ENCODE data around the gene CD59.

CD59 gene

GRCh38 chr11:33692013-33692504, 44.2 kb downstream of the CD59 start:
- no peaks in the 10 kb centered on the region for H3K79me2 ChIP-seq (ENCODE audit: insufficient read depth, low read length)
- H2AFZ ChIP-seq (ENCODE audit: low read length) = no peak overlapping the region
- no peak overlapping the region for H3K4me3 ChIP-seq (ENCODE audit: low read length, poor library complexity, severe bottlenecking)
- no peak overlapping the region for H3K9ac ChIP-seq (ENCODE audit: low read depth, low read length, poor library complexity, severe bottlenecking)
- no peaks in the 10 kb centered on the region for H3K9me3 ChIP-seq (ENCODE audit: insufficient read depth, low read depth, low read length)
- no peaks in the 10 kb centered on the region for H4K20me1 ChIP-seq (ENCODE audit: insufficient read depth, low read length, poor library complexity, severe bottlenecking)
- H3K36me3 ChIP-seq (ENCODE audit: insufficient read depth, low read length) = no peaks in the 10 kb centered on the region
- no peaks in the 10 kb centered on the region for H3K9me2 ChIP-seq (replicated peaks; ENCODE audit: low read depth, low read length)
- H3K4me1 ChIP-seq (ENCODE audit: insufficient read depth, low read length, poor library complexity, severe bottlenecking) = no peaks in the 10 kb centered on the region
- no peak overlapping the region for H3K4me2 ChIP-seq (ENCODE audit: low read depth, low read length, poor library complexity, severe bottlenecking)
- H3K27me3 ChIP-seq (ENCODE audit: insufficient read depth, low read length, poor library complexity, severe bottlenecking) = no peaks in the 10 kb centered on the region
- no peaks in the 10 kb centered on the region for H3F3A ChIP-seq (ENCODE audit: low read depth)
- TF ChIP-seq EZH2phosphoT487 (IDR thresholded peaks at IDR 0.05; ENCODE audit: borderline replicate concordance) (no peak), CTCF (conservative IDR thresholded peaks at IDR 0.05; ENCODE audit: low read length) (no peak)

- no peaks in the 10 kb centered on the region for H3K79me2 ChIP-seq (ENCODE audit: insufficient read depth, low read length)
- no peaks in the 10 kb centered on the region for H3F3A ChIP-seq (ENCODE audit: low read depth)
- H3K9me2 ChIP-seq (replicated peaks; ENCODE audit: low read depth, low read length) = no peaks in the 10 kb centered on the region
- H2AFZ ChIP-seq (ENCODE audit: low read length) = no peak overlapping the region
- no peaks in the 10 kb centered on the region for H3K9me3 ChIP-seq (ENCODE audit: insufficient read depth, low read depth, low read length)
- no peaks in the 10 kb centered on the region for H3K36me3 ChIP-seq (ENCODE audit: insufficient read depth, low read length)
- no peaks in the 10 kb centered on the region for H4K20me1 ChIP-seq (ENCODE audit: insufficient read depth, low read length, poor library complexity, severe bottlenecking)
- H3K4me3 ChIP-seq (ENCODE audit: low read length, poor library complexity, severe bottlenecking) = no peak overlapping the region
- no peaks in the 10 kb centered on the region for H3K27me3 ChIP-seq (ENCODE audit: insufficient read depth, low read length, poor library complexity, severe bottlenecking)
- no peak overlapping the region for H3K9ac ChIP-seq (ENCODE audit: low read depth, low read length, poor library complexity, severe bottlenecking)
- TF ChIP-seq EZH2phosphoT487 (IDR thresholded peaks at IDR 0.05; ENCODE audit: borderline replicate concordance) (no peak), CTCF (conservative IDR thresholded peaks at IDR 0.05; ENCODE audit: low read length) (no peak)
- H3K4me2 ChIP-seq (ENCODE audit: low read depth, low read length, poor library complexity, severe bottlenecking) = no peak overlapping the region
- H3K4me1 ChIP-seq (ENCODE audit: insufficient read depth, low read length, poor library complexity, severe bottlenecking) = no peaks in the 10 kb centered on the region
These were observed 45.0 kb downstream of the CD59 start for GRCh38 chr11:33691066-33691864.

- no peaks in the 10 kb centered on the region for H3K27me3 ChIP-seq (ENCODE audit: insufficient read depth, low read length, poor library complexity, severe bottlenecking)
- H3F3A ChIP-seq (ENCODE audit: low read depth) = no peaks in the 10 kb centered on the region
- H3K9me3 ChIP-seq (ENCODE audit: insufficient read depth, low read depth, low read length) = no peaks in the 10 kb centered on the region
- TF ChIP-seq CTCF (conservative IDR thresholded peaks at IDR 0.05; ENCODE audit: low read length) (no peak), EZH2phosphoT487 (IDR thresholded peaks at IDR 0.05; ENCODE audit: borderline replicate concordance) (no peak)
- no peaks in the 10 kb centered on the region for H4K20me1 ChIP-seq (ENCODE audit: insufficient read depth, low read length, poor library complexity, severe bottlenecking)
- no peaks in the 10 kb centered on the region for H3K36me3 ChIP-seq (ENCODE audit: insufficient read depth, low read length)
- H3K9ac ChIP-seq (ENCODE audit: low read depth, low read length, poor library complexity, severe bottlenecking) = no peak overlapping the region
- no peaks in the 10 kb centered on the region for H3K9me2 ChIP-seq (replicated peaks; ENCODE audit: low read depth, low read length)
- no peaks in the 10 kb centered on the region for H3K4me1 ChIP-seq (ENCODE audit: insufficient read depth, low read length, poor library complexity, severe bottlenecking)
- H3K79me2 ChIP-seq (ENCODE audit: insufficient read depth, low read length) = no peaks in the 10 kb centered on the region
- H2AFZ ChIP-seq (ENCODE audit: low read length) = no peak overlapping the region
- H3K4me2 ChIP-seq (ENCODE audit: low read depth, low read length, poor library complexity, severe bottlenecking) = no peak overlapping the region
- no peak overlapping the region for H3K4me3 ChIP-seq (ENCODE audit: low read length, poor library complexity, severe bottlenecking)
These were observed 45.7 kb downstream of the CD59 start for GRCh38 chr11:33690290-33691065.

Measured in Loucy (cell line).